ENCODE results near the gene TUBGCP3. TPM values are rescaled to one million over a fixed set of nuclear protein-coding genes. Genes with fewer than 3 reads are reported as not detected.

TUBGCP3 gene
- total RNA-seq, 4 donors from 2014 or later, result 21.9 to 60.9 (median 32.0) TPM

DNA sequence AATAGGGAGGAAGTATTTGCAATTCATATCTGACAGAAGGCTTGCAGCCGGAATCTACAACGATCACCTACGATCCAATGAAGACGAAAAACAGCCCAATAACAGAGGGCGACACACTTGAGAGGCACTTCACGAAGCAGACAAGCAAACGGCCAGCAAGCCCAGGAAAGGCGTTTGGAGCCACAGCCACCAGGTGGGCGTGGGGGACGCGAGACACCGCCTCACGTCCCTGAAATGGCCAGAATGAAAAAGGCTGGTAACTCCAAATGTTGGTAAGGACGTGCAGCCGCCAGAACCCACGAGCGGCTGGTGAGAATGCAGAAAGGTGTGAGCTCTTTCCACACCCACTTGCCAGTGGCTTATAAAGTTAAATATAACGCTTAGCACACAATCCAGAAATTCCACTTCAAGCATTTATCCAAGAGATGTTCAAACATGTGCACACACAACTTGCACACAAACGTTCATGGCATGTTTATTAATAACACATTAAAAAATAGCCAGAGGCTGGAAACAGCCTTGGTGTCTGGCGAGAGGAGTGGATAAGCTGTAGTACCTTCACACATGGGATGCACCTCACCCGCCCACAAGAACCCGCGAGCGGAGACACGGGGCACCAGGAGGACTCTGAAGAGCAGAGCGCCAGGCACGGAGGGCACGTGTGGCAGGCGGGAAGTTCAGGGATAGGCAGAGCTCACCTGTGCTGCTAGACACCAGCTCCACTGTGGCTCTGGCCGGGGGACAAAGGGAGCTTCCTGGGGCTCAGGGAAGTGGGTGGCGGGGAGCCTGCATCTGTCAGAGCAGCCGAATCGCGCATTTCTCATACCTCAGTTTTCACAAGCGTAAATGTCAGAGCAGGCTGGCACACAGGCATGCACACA, 122.5 kb downstream of the TUBGCP3 start:
- Histone ChIP-seq H3K4me3 (no peak overlapping the region), H3K4me1 (no peaks in the 10 kb centered on the region), H3K36me3 (no peaks in the 10 kb centered on the region), H3K9me3 (peaks cover 7% of the 10 kb centered on the region), H3K27ac (no peak overlapping the region), H3K27me3 (no peaks in the 10 kb centered on the region)
- TF ChIP-seq POLR2AphosphoS5 (IDR thresholded peaks at IDR 0.05) (no peak), POLR2A (IDR thresholded peaks at IDR 0.05) (no peak), EP300 (IDR thresholded peaks at IDR 0.05) (no peak), CTCF (IDR thresholded peaks at IDR 0.05) (no peak)
- DNase-seq (ENCODE audit: low spot score in 2 of 2), result no peak
- WGBS, result 82% methylated on average over 34 of the region's 35 CpGs

- H3K27ac ChIP-seq, result no peak overlapping the region
- H3K27me3 ChIP-seq, result no peaks in the 10 kb centered on the region
- no peaks in the 10 kb centered on the region for H3K36me3 ChIP-seq
- WGBS, result 89% methylated on average over 14 of the region's 14 CpGs
- H3K4me3 ChIP-seq, result no peak overlapping the region
- peaks cover 13% of the 10 kb centered on the region for H3K9me3 ChIP-seq
- no peaks in the 10 kb centered on the region for H3K4me1 ChIP-seq
- DNase-seq (ENCODE audit: low spot score in 2 of 2), result no peak
- TF ChIP-seq CTCF (IDR thresholded peaks at IDR 0.05), result no peak
- TF ChIP-seq POLR2AphosphoS5 (IDR thresholded peaks at IDR 0.05), result no peak
- TF ChIP-seq POLR2A (IDR thresholded peaks at IDR 0.05), result no peak
- TF ChIP-seq EP300 (IDR thresholded peaks at IDR 0.05), result no peak
Observed at GRCh38 chr13:112464720-112465119, 123.2 kb downstream of the TUBGCP3 start.

GRCh38 chr13:112462408-112462807, 125.5 kb downstream of the TUBGCP3 start:
- TF ChIP-seq EP300 (IDR thresholded peaks at IDR 0.05) (no peak), POLR2AphosphoS5 (IDR thresholded peaks at IDR 0.05) (no peak), POLR2A (IDR thresholded peaks at IDR 0.05) (no peak), CTCF (IDR thresholded peaks at IDR 0.05) (no peak)
- no peak overlapping the region for H3K27ac ChIP-seq
- no peak for DNase-seq (ENCODE audit: low spot score in 2 of 2)
- H3K4me1 ChIP-seq, result no peaks in the 10 kb centered on the region
- no peaks in the 10 kb centered on the region for H3K36me3 ChIP-seq
- peaks cover 16% of the 10 kb centered on the region for H3K9me3 ChIP-seq
- 92% methylated on average over 5 of the region's 5 CpGs for WGBS
- H3K27me3 ChIP-seq, result no peaks in the 10 kb centered on the region
- no peak overlapping the region for H3K4me3 ChIP-seq

DNA sequence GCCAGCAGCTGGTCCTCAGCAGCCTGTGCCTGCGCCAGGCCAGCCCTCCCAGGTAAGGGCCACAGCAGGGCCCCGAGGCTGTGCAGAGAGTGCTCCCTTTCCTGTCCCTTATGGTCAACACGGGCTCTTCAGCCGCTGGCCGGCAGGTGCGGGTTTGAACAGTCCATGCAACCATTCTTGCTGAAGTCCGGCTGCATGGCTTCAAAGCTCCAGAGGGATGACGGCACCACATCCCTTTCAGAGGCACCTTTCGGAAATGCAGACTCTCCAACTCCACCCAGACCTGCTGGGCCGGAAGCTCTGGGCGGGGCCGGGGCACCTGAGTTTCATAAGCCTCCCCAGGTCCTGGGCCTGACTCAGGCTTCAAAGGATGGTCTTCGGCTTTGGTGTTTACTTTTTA, 130.5 kb downstream of the TUBGCP3 start:
- Histone ChIP-seq H3K36me3 (no peaks in the 10 kb centered on the region), H3K4me1 (no peaks in the 10 kb centered on the region), H3K27me3 (peaks cover 2% of the 10 kb centered on the region), H3K9me3 (peaks cover 14% of the 10 kb centered on the region), H3K4me3 (no peak overlapping the region), H3K27ac (no peak overlapping the region)
- DNase-seq (ENCODE audit: low spot score in 2 of 2), result peak in 1 of 2 donors; percentile 49
- 45% methylated on average over 5 of the region's 13 CpGs for WGBS
- no peak for TF ChIP-seq POLR2AphosphoS5 (IDR thresholded peaks at IDR 0.05)
- TF ChIP-seq POLR2A (IDR thresholded peaks at IDR 0.05), result no peak
- no peak for TF ChIP-seq EP300 (IDR thresholded peaks at IDR 0.05)
- no peak for TF ChIP-seq CTCF (IDR thresholded peaks at IDR 0.05)

DNA sequence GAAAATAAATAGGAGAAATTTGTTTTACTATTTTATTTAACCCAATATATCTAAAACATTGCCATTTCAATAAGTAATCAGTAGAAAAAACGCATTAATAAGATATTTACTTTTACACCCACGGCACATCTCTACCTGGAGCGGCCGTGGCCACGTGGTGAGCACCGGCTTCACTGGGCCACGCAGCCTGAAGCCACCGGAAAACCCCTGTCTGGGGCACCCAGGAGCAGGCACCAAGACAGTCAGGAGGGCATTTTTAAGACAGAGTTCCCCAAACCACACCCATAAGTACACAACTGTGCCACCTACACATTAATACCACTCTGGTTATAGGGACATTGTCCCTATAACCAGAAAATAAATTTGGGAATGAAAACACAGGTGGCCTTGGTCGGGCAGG, 130.9 kb downstream of the TUBGCP3 start:
- no peak overlapping the region for H3K4me3 ChIP-seq
- no peak for DNase-seq (ENCODE audit: low spot score in 2 of 2)
- WGBS, result 93% methylated on average over 8 of the region's 9 CpGs
- peaks cover 10% of the 10 kb centered on the region for H3K9me3 ChIP-seq
- TF ChIP-seq POLR2AphosphoS5 (IDR thresholded peaks at IDR 0.05) (no peak), POLR2A (IDR thresholded peaks at IDR 0.05) (no peak), CTCF (IDR thresholded peaks at IDR 0.05) (no peak), EP300 (IDR thresholded peaks at IDR 0.05) (no peak)
- peaks cover 7% of the 10 kb centered on the region for H3K27me3 ChIP-seq
- no peak overlapping the region for H3K27ac ChIP-seq
- no peaks in the 10 kb centered on the region for H3K4me1 ChIP-seq
- no peaks in the 10 kb centered on the region for H3K36me3 ChIP-seq
